ENCODE data around the gene PCDH9.

The PCDH9 gene

DNA sequence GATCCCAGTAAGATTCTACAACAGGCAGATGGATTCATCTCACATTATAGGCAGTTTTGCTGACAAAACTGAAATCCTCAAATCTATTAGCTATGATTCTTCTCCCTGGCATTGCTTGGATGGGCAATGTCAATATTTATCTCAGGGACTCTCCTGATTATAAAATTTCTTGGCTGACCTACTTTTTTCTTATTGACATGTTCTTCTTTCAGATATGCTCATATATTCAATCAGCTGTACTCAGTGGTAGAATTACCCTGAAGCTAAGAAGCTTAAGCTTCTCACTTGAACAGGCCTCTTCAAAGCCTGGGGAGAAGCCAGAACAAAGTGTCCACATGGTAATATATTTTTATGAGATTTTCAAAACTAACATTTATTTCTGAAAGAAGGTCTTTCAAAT is 513.6 kb downstream of the PCDH9 start:
- DNase-seq: no peak

DNA sequence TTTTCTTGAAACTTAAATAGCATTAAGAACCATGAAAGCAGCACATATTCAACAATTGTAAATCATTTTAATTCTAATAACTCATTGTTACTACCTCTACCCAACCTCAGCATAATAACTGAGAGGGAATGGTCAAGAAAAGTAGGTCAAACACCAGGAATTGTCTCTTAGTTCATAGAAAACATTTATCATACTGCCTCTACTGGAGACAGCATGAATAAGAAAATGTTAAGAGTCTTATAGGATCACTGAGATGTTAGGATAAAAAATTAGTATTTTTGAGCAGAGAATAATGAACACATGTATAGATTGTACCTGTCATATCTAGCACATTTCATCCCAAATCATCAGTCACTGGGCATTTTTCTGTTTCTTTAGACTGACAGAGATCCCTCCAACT is 515.3 kb downstream of the PCDH9 start:
- no peak for DNase-seq

DNA sequence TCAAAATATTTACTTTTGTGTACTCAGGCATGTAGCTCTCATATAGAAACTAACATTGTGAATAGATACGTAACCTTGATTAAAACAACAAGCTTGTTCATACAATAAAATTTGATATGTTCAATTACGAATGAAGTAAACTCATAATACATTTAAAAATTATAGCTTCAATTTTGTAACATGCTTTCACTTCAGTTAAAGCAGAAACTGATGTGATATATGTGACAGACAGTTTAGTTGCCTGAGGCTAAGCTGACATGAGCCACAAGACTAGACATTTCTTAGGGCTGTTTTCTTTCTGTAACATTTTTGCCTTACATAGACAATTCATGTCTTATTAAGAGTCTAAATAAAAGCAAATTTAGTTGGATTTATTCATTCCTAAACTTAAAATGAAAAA is 526.0 kb downstream of the PCDH9 start:
- DNase-seq: no peak

DNA sequence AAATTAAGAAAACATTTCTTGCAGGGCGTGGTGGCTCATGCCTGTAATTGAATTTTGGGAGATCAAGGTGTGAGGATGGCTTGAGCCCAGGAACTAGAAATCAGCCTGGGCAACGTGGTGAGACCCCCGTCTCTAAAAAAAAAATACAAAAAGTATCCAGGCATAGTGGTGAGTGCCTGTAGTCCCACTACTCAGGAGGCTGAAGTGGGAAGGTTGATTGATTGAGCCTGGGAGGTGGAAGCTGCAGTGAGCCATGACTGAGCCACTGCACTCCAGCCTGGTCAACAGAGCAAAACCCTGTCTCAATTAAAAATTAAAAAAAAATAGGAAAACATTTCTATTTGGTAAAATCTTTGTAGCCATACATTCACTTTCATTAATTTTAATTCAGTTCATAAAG is 526.5 kb downstream of the PCDH9 start:
- DNase-seq: no peak

DNA sequence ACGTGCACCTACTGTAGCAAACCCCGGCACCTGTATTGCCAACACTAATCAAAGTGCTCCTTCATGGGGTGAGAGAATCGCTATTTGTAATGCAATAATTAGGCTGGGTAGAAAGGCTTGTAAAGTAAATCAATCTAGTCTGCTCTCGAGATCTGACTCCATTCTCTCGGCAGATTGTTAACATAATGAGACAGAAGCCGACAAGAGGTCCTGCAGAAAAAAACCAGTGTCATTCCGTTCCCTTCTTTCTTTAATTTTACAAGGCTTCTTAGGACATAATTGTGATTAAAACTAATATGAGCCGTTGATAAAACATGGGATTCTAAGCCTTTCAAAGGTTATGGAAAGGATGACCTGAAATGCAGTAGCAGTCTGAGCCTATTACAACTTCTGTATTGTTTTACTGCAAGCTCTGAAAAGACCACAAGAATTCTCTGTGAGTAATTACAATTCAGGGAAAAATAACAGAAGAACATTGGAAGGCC is 530.0 kb downstream of the PCDH9 start:
- no peak for DNase-seq

DNA sequence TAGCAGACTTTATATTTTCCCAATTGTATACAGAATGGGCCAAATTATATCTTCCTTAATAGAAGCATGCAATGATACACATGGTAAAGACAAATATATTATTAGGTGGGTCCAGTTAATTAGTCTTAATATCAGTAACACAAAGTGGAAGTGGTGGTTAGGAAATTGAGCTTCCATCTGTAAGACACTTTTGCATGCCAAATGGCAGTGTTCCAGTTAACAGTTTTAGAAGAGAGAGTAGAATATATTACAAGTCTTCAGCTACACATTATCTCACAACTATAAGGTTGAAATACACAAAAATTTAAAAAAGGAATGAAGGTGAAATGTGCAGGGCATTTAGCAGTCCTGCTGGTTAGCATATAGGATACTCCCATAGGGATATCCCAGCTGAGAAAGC is 536.5 kb downstream of the PCDH9 start:
- no peak for DNase-seq

DNA sequence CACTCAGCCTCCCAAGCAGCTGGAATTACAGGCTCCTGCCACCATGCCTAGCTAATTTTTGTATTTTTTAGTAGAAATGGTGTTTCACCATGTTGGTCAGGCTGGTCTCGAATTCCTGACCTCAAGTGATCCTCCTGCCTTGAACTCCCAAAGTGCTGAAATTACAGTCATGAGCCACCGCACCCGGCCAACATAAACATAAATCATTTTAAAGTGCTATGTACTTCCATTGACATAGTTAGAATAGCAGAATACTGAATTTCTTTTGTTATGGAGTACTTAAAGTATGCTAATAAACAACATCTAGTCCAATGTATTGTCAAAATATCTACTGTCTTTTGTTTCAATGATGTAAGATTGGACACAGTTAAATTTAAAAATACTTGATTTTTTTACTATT is 539.0 kb downstream of the PCDH9 start:
- no peak for DNase-seq

DNA sequence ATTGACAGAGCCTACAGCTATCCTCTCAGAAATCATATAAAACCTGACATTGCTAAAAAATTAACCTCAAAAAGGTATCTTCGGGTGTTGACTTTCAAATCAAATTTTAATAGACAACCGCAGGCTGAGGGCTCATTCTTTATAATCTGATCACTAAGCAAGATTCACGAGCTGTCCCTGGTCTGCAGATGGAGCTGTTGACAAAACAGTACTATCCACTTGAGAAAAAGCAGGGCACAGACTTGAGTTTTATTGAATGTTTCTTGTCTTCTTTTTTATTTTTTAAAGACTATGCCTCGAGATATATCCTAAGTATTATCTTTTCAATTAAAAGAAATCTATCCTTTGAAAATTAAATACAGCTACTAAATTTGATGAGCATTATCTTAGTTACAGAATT is 540.5 kb downstream of the PCDH9 start:
- no peak for DNase-seq

DNA sequence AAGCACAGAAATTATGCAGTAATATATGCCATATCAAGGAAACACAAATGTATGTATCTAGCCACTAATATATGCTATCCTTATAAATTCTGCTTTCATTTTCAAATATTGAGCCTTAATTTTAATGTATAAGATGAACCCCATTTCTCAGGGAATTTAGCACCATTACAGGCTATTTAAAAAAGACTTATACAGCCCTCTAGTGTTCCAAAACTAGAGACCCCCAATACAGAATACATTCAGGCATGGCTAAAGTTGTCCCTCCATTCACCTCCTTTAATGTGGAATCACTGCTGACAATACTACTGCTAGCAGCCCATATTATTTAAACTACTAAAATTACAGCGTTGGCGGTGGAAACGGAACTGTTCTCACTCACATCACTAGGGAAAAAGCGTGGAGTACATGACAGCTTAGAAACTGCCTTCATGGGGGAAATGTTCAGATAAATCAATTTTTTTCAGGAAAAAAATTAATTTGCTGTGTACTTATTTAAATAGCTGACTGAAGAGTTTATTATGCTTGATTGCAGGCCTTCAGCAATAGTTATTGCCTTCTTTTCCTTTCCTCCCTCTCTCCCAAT is 541.0 kb downstream of the PCDH9 start:
- no peak for DNase-seq

DNA sequence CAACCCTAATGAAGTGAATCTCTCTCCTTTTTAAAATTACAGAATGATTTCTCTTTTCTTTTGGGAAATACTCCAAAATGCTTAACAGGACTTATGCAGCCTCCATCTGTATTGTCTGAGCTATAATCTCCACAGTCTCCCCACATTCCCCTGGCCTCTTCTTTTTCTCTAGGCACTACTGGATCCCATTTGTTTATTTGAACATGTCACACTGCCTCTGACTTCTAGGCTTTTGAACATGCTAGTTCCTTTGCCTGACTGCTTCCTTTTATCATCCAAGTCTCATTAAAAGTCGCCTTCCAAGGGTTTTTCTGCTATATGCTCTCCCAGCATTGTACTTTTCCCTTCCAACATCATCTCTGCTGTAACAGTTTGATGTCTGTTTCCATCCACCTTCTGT is 548.7 kb downstream of the PCDH9 start:
- DNase-seq: no peak

DNA sequence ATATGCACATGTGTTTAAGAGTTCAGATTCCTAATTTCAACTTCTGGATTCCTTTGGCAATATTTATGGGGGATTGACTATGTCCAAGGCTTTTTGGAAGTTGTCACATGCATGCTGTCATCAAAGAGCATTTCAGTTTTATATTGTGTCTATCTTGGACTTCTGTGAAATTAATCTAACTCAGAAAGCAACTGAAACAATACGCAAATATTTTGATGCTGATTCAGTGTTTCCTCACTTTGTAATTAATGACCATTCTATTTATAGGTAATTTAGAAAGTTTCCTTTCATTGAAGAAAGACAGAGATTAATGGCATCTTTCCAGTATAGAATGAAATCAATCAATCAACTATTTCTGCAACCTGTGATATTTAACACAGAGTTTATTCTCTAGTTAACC is 550.1 kb downstream of the PCDH9 start:
- no peak for DNase-seq

DNA sequence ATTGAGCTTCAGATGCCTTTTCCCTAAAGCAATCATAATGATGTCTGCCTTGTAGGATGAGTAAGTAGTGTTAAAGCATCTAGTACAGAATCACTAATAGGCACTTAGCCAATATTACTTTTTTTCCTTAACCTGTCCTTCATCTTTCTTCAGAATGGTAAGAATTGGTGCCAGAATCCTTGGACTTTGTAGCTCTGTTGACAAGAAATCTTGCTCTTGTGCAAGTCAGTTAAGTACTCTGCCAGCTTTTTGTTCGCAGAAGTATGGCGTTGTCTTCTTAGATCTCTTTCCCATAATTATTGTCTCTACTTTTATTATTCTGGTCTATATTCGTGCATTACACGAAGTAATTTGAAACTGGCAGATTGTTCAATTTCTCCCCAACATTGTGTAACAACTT is 554.5 kb downstream of the PCDH9 start:
- DNase-seq: no peak

DNA sequence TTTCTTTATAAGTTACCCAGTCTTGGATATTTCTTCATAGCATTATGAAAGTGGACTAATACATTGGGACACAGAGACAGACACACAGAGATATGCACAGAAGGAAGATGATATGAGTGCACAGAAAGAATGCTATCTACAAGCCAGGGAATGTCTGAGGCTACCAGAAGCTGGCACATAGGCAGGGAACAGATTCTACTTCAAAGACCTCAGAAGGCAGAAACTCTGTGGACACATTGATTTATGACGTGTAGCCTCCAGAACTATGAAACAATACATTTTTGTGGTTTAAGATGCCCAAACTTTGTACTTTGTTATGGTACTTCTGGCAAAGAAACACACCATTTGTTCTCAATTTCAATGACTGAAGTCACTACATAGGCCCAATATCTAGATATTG is 556.7 kb downstream of the PCDH9 start:
- DNase-seq: no peak

DNA sequence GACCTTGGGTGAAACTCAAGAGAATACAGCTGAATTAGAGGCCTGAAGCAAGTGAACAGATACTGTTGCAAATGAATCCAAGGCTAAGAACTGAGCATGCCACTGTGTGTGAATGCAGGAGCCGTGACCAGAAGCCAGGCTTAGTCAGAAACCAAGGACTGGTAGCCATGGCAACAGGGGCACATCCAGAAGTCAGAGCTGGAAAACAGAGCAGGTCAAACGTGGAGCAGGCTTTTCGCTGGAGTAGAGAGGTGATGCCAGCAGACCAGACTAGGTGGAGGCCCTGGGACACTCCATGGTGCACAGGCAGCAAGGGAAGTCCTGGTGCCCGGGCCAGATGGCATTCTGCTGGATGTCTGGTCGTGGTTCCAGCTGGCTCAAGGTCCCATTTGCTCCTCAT is 564.1 kb downstream of the PCDH9 start:
- DNase-seq: no peak

DNA sequence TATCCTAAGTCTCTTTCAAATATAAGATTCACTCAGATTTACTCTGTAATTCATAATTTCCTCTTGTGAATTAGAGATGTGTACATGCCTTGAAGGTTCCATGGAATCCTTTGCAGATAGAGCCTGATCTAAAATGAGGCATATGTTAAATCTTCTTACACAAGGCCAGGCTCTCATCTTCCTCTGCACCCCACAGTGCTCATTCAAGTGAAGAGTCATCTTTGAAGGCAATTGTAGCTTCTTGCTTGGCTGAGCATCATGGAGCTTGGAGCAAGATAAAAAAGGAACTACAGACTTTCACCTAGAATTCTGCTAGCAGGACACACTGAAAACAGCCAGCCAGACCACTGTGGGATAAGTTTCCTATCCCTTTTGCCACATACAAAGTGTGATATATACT is 566.4 kb downstream of the PCDH9 start:
- no peak for DNase-seq

DNA sequence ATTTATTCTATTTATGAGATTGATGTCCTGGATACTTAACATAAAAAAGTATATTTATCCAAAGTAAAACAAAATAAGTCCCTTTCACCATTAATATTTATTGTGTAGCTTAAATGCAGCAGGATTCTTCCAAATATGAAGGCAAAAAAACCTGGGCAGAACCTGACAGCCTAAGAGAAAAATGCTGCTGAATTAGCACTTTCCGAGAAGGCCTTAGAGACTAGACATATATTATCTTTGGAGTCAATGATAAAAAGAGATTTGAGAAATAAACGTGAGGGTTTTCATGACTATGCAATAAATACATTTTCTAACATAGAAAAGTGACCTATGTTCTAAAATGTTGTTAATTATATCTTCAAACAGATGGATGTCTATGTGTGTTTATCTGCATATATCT is 566.9 kb downstream of the PCDH9 start:
- DNase-seq: no peak

DNA sequence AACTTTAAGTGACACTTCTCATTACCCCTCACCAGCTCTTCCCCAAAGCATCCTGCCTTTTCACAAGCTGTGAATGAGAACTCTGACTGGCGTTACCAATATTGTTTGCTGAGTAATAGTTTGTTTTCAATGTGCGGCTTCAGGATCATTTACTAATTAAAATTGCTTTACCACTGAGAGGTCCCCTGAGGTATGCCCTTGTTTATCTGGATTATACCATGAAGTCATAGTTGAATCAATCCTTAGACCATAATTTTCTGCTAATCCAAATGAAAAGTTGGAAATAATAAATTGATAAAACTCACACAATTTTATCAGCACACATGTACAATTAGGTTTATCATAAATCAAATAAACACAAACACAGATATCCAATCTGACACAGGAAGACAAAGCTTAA is 568.8 kb downstream of the PCDH9 start:
- DNase-seq: no peak

DNA sequence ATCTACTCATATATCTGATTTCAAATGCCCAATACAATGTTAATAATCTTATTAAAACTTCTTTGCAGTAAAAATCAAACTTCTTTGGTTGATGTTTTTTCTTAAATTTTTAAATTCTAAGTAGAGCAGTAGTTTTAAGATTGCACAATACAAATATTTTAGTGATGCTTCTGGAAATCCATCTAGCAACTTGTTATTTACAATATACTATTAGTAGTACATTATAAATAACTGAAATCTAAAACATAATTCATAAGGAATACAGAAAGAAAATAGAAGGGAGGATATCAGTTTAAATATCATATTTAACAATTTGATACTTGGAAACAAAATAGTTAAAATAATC is 569.7 kb downstream of the PCDH9 start:
- DNase-seq: no peak

DNA sequence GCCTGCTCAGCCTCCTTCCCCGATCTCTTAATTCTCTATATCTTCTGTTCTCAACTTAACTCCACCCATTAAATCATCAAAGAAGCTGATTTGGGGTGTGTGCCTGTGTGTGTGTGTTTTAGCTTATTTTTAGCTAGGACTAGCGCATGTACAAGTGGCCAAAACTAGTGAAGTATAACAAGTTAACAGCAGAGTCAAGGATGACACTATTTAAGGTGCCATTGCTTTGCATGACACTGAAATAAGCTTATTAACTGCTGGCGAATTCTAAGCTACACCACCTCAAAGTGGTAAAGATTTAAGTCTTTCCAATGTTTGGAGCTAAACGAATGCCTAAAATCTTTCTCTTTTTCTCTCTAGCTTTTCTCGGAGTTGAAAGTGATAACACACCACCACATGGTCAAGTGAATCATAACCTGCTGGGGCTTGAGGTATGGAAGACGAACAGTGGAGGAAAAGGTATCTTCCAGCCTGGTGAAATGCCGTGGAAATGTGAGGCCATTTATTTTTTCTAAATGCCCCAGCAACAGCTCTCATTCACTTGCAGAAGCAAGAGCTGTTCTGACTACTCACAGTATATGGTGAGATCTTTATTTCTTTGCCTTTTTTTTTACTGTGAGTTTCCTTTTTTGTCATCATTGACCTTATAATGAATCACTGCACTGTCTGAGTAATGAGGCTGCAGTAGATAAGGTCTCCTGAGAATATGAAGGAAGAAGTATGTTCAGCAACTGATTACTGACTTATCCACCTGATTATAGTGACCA is 570.3 kb downstream of the PCDH9 start:
- no peak for DNase-seq

DNA sequence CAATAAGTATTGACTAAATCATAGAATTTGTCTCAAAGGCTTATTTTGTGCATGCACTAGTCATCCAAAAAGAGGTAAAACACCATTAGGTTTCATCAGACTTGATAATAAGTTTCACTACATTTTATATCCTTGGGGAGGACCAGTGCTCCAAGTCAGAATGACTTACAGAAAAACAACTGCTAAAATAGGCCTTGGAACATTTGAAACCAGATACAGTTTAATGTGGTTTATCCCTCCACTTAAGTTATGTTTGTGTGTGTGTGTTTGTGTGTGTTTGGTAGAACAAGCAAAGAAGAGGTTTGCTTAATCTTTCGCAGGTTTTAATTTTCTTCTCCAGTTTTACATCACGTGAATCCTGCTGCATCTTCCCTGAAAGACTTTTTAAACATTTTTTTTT is 570.9 kb downstream of the PCDH9 start:
- no peak for DNase-seq

DNA sequence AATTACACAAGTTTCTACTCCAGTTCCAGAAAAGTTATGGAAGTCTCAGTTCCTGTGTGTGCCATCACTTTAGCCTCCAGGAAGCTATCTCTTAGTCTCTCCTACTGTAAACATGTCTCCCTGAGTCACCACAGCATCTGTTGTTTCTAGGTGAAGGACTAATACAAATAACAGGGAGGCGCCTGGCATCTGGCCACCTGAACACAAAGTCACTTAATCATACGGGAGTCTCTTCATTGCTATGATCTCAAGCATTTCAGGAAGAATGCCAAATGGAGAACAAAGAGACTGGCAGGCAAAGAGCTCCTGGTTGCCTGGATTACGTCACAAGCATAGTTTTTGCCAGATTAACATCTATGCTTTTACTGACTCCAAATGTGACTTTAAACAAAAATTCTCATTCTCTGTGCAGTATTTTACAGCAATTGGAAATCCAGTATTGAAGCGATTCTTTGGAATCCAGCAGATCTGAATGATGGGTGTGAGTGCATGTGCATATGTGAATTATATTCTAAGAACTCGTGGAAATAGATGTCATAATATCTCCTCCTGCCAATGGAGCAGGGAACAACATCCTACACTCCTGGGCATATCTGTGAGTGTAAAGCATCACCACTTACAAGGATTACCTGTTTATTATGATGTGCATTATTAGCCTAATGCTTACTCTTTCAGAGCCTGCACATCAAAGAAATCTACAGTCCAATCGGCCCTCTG is 572.8 kb downstream of the PCDH9 start:
- no peak for DNase-seq

DNA sequence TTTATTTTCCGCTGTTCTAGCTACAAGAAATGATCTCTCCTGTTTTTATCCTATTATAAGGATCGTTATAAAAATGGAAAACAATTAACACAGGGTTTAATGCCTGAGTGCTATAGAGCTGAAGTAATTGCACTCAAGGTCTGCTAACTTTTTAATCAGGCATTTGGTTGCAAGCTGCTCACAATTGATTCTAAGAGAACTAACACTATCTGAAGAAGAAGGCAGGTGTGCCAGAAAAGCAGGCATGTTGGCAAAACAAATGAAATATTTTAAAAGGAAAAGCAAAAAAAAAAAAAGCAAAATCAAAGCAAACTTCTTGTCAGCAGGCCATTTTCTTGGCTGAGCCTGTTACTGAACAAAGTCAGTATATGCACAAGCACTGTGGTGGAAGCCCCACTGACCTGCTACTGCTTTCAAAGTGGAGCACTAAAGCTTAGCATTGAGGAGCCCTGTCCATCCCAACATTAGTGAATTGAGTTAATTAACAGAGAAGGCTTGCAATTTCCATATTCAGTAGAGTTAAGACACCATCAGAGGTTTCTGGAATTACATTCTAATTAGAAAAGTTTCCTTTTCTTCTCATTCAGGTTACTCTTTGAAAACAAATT is 574.2 kb downstream of the PCDH9 start:
- no peak for DNase-seq

DNA sequence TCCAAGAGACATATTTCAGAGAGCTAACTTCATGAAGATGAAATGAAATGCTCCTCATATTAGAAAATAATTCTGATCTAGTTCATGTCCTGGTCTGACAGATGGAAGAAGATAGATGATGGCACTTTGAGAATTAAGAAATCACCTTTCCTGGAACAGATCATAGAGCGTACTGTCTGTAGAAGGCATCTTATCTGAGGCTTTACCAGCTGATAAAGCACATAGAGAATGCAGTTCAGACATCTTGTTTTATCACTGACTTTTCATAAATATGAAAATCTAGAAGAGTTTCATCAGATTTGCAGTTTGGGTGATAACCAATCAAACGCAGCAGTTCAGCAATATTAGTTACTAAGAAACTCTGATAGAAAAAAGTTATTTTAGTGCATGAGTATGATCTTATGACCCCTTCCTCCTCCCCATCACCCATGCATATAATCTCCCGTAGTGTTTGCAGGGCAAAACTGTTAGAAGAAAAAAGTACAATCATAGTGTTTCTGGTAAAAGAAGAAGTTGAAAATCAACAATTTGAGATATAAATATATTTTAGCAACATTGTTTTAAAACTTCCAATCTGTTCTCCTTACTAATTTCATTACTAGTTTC is 585.2 kb downstream of the PCDH9 start:
- DNase-seq: no peak

DNA sequence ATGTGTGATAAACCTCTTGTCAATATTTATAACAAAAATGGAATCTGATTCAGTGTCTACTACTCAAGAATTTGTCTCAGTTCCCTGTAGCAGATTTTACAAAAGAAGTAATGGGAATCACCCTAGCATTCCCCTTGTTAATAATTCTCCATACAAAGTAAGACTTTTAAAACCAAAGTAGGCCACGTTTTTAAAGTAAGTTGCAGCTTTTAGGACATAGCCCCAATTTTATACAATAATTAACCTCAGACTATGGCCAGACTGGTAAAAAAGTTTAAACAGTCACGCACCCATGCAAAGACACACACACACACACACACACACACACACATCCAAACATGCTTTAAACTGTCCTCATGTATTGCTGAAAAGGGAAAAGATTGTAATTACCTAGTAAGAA is 589.9 kb downstream of the PCDH9 start:
- no peak for DNase-seq

Data from stimulated activated CD4-positive, alpha-beta T cell treated with anti-CD3 and anti-CD28 coated beads, Interleukin-2, amount 100 ng/mL, for 48 hours (primary cell).